Mesangial cell (primary cell): ENCODE data around the gene BCL2. TPM values are rescaled to one million over a fixed set of nuclear protein-coding genes. Genes with fewer than 3 reads are reported as not detected.

Experiments
- total RNA-seq: library from RNA; depleted of rRNA; stranded (reverse); fragments of >200 nt; gene quantifications from 2 replicates; pipeline ENCODE4 v1.2.3, GENCODE V29; 2015

Gene BCL2
- total RNA-seq = 2.3 and 16.0 TPM in 2 replicates

GRCh38 chr18:63319383-63320122, at the start of gene BCL2:
TSS of gene BCL2 (minus strand) at chr18:63319769.

GRCh38 chr18:63367053-63367953, 47.7 kb upstream of the BCL2 start, which contains the start of gene KDSR:
TSS of gene KDSR (minus strand) at chr18:63367206. CDS start at chr18:63367118, 88 bp downstream.

Other genes starting within 250 kb of the BCL2 start
- gene KDSR, start 47.4 kb upstream of the BCL2 start, total RNA-seq = 32.2 and 41.1 TPM in 2 replicates
- gene VPS4B, start 102.7 kb upstream of the BCL2 start, total RNA-seq = 18.1 and 21.0 TPM in 2 replicates
- gene SERPINB5, start 157.2 kb upstream of the BCL2 start, total RNA-seq = 0.13 TPM in 1 of 2 replicates, not detected in the other
- gene SERPINB12, start 222.6 kb upstream of the BCL2 start, total RNA-seq = not detected in 2 replicates